GM18907 (cell line): Measurements from ENCODE around the gene MRPL38.
"Not testable (repeated sequence)": the region's sequence is repeated elsewhere in the genome, so short reads cannot be mapped to it uniquely, and the experiment has no call there.

ENCODE experiments used
- ATAC-seq: cut with Tn5 transposase; IDR thresholded peaks from one replicate; pipeline ENCODE4 v1.9.1; 2021; ENCODE audit warnings: mild to moderate bottlenecking, moderate library complexity; ENCODE audit not compliant: unreplicated experiment

Gene MRPL38

GRCh38 chr17:75876938-75877751 is 27.5 kb downstream of the MRPL38 start:
- ATAC-seq = no peak

- ATAC-seq = no peak
Measured at GRCh38 chr17:75876190-75876937, 28.3 kb downstream of the MRPL38 start.

- no peak for ATAC-seq
Measured at GRCh38 chr17:75875940-75876189, 28.8 kb downstream of the MRPL38 start.

GRCh38 chr17:75875182-75875939 is 29.3 kb downstream of the MRPL38 start:
- no peak for ATAC-seq

GRCh38 chr17:75874323-75875181 is 30.1 kb downstream of the MRPL38 start:
- no peak for ATAC-seq

GRCh38 chr17:75873587-75874322 is 30.9 kb downstream of the MRPL38 start:
- no peak for ATAC-seq

GRCh38 chr17:75872434-75873351 is 32.0 kb downstream of the MRPL38 start:
- ATAC-seq = no peak

- ATAC-seq = not testable (repeated sequence)
Measured at GRCh38 chr17:75870228-75870627, 34.5 kb downstream of the MRPL38 start.

- ATAC-seq = no peak
Measured at GRCh38 chr17:75869282-75870141, 35.2 kb downstream of the MRPL38 start.

GRCh38 chr17:75868730-75869281 is 35.9 kb downstream of the MRPL38 start:
- not testable (repeated sequence) for ATAC-seq

GRCh38 chr17:75865404-75866188 is 39.1 kb downstream of the MRPL38 start:
- ATAC-seq = not testable (repeated sequence)

- not testable (repeated sequence) for ATAC-seq
Measured at GRCh38 chr17:75864887-75865286, 39.8 kb downstream of the MRPL38 start.

GRCh38 chr17:75864448-75864871 is 40.2 kb downstream of the MRPL38 start:
- ATAC-seq = peak; percentile 84

- ATAC-seq = no peak
Measured at GRCh38 chr17:75861927-75862317, 42.8 kb downstream of the MRPL38 start.

- not testable (repeated sequence) for ATAC-seq
Measured at GRCh38 chr17:75859358-75859757, 45.3 kb downstream of the MRPL38 start.

GRCh38 chr17:75856062-75856756 is 48.5 kb downstream of the MRPL38 start:
- ATAC-seq = peak; percentile 1
